KBM-7 (cell line): Measurements from ENCODE around the gene CRTAC1.

Experiments
- DNase-seq: peaks from one replicate; pipeline ENCODE4 v3.0.0-alpha.2; 2015
- in situ Hi-C: fragments of 300-500 bp; cut with MboI; formaldehyde crosslinking; loops from 2 replicates; pipeline ENCODE4 v1.14.3; 2020; ENCODE audit warnings: low sequenced_read_pairs, low pct_unique_long_range_greater_than_20kb, mixed read lengths

Gene CRTAC1

DNA sequence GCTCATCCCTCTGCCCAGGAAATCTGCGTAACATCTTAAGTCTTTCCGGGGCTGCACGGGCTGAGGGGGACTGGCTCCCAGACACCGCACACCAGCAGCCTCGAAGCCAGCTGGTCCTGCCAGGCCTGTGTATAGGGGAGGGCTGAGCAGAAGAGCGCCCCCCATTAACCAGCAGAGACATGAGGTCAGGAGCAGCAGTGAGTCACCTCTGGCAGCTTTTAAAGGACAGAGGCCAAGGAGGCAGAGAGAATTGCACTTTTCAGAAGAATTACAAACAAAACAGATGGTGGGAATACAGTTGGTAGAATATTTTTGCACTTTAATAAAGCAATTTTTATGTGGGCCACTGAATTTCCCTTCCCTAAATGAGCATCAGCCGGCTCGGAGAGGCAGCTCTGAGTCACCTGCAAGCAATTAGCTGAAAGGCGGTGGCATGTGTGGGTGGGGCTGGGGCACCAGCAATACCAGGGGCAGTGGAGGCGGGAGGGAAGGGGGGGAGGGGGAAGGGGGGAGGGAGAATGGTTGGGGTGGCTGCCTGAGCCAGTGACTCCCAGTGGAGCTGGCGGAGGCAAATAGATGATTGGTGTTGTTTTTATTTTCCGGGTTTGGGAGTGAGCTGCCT lies 141.7 kb downstream of the CRTAC1 start:
- in situ Hi-C loops = no loop called here
- no peak for DNase-seq

DNA sequence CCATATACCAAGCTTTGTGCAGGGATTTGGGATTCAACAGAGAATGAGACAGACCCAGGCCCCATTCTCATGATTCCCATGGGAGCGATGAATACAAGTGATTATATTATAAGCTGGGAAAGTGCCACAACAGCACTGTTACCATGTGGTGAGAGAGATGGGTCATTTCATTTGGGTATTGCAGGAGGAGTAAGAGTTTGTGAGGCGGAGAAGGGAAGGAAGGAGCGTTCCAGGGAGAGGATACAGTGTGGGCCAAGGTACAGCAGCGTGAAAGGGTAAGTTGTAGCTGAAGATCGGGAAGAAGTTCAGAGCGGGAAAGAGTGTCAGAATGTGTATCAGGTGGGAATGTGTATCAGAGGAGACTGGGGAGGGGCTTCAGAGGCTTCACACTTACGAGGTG lies 142.3 kb downstream of the CRTAC1 start:
- in situ Hi-C loops = no loop called here
- DNase-seq = no peak

DNA sequence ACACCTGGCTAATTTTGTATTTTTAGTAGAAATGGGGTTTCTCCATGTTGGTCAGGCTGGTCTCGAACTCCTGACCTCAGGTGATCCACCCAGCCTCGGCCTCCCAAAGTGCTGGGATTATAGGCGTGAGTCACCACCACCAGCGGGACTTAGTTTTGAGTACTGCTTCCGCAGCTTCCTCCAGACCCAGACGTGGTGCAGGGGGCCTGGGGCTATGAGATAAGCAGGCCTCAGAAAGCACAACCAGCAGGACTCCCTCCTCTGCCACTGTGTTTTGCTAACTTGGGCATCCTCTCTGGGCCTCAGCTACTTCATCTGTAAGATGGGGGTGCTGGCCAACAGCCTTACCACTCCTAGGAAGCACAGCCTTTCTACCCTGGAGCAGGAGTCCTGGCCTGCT lies 143.0 kb downstream of the CRTAC1 start:
- in situ Hi-C loops = no loop called here
- no peak for DNase-seq

DNA sequence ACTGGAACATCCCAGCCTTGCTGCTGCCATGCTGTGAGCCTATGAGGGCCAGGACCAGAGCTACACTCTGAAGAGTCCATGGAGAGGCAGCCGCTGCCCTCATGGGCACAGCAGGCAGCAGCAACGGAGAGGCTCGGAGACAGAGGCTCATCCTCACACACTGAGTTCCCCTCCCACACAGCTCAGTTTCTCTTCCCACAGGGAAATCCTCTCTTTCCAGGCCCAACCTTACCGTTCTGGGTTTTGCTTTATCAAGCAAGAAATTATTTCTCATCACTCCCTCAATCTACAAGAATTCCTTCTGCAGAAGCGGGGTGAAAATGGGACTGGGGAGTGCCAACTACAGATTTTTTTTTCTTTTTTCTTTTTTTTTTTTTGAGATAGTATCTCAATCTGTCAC lies 144.1 kb downstream of the CRTAC1 start:
- in situ Hi-C loops = no loop called here
- DNase-seq = no peak

DNA sequence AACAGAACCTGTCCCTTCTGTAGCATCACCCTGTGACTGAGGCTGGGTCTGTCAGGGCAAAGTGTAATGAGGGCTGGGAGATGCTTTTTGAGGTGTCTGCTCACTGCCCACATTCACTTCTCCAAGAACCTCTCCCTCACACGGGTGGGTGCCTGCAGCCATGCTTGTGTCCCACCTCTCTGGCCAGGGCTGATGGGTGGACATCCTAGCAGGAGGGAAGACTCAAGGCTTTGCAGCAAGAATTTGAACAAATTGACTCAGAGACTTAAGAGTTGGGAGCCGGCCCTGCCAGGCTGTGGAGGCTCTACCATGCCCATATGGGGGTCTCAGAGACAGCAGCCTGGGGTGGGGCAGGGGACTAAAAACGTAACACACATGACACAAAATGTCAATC lies 147.3 kb downstream of the CRTAC1 start:
- DNase-seq = no peak
- in situ Hi-C loops = no loop called here

DNA sequence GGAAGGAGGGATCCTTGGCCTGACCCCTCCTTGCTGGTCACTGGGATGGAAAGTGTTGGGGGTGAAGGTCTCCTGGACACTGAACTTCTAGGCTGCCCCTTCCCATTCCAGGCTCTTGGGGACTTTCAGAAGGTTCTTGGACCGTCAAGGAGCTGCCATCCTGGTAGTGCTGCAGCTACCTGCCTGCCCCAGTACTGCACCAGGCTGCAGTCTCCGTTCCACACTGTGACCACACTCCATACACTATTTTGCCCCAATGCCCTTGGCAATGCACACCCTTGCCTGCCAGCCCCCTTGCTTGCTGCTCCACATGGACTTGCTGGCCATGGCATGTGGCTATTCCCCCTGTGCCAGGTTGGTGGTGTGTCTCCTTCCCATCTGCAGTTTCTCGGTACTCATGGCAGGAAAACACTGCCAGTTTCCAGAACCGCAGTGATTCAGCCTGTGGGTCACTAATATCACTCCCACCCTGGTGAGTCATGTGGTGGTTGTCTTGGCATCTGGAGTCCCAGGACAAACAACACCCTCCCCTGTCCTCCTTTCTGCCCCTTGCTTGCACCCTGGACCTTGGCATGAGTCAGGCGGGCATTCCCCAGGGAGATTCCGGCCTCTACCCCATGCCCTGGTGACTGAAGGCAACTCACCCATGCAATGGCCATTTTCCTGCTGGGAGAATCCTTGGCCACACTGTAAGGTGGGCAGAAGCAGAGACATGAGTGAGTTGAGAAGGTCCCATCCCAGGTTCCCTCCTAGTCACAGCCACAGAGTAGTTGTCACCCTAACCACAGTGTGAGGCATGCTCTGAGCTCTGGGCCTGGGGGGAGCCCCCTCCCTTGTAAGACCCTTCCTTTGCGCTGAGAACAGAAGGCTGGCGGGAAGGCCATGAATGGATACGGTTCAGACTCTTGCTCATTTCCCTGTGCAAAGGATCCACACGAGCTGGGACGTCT lies 148.0 kb downstream of the CRTAC1 start:
- DNase-seq = no peak
- in situ Hi-C loops = no loop called here

DNA sequence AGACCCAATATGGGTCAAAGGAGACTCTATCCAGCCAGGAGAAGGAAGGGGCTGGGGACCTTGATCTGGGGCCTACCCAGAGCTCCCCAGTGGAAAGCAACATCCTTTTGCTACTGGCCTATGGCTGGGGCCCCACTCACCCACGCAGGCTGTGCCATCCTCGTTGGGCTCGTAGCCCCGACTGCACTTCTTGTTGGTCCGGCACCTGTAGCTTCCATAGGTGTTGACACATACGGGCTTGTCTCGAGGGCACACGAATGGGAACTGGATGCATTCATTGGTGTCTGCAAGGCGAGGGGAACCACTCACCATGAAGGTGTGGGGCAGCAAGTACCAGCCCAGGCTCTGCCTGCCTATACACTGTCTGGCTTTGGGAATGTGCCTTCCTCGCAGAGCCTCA lies 150.3 kb downstream of the CRTAC1 start:
- DNase-seq = no peak
- in situ Hi-C loops = no loop called here

DNA sequence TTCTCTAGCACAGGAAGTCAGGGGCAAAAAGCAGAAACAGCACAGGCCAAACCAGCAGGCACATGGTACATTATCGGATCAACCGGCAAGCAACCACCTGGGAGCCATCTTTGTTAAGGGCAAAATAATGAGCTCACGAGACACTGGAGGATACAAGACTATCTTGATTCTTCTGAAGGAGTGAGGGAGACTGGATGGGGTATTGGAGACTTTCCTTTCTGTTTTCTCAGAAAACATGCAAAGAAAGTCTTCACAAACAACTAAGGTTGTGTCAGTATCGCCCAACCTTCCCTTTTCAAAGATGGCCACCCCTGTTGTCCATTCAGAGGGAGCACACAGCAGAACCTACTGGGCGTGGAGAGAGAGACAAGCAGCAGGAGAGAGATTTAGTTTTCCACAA lies 151.2 kb downstream of the CRTAC1 start:
- DNase-seq = no peak
- in situ Hi-C loops = no loop called here

DNA sequence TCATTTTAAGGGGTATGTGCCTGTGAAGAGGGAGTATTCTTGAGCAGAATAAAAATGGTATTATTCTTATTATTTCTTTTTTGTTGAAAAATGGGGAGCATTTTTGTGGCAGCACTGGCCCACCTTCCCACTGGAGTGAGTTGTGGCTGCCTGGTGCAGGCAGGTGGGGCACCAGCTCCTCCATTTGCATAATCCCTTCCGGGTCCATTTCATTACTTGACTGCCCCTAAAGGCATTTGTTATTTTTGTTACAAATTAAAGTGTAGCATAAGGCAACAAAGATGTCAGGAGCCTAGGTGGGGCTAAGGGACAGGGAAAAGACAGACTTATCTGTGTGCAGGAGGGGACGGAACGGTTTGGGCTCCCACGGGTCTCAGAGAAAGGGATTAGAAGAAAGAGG lies 154.0 kb downstream of the CRTAC1 start:
- no peak for DNase-seq
- in situ Hi-C loops = no loop called here

DNA sequence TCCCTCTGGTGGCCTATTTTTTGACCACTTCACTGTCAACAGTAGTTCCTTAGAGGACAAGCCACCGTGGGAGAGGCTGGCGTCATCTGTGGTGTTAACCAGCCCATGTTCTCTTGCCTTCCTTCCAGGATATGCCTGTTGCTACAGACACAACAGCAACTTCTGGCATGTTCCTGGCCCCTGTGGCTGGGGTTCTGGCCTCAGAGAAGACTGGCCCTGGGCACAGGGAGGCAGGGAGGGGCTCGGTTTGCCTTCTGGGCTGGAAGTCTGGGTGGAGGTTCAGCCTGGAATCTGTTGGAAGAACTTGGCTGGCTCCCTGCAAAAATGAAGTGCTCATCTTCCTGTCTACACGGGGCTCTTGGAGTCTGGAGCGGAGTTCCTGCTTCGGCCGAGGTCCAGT lies 155.0 kb downstream of the CRTAC1 start:
- in situ Hi-C loops = no loop called here
- DNase-seq = no peak

DNA sequence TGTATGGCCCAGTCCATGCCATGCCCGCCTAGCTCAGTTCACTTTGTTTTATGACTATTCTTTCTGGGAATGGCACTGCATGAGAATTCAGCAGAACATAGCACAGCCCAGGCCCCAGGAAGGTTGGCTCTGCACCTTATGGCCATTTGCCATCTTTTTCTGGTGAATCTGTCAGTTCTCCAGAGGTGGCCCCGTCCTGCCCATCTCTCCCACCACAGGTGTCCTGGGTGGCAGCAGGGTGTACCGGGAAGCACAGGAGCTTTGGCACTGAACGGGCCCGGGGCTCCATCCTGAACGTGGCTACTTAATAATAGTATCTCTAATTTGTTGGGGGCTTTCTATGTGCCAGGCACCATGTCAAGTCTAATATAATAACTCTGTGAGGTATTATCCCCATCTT lies 156.1 kb downstream of the CRTAC1 start:
- in situ Hi-C loops = no loop called here
- DNase-seq = no peak

DNA sequence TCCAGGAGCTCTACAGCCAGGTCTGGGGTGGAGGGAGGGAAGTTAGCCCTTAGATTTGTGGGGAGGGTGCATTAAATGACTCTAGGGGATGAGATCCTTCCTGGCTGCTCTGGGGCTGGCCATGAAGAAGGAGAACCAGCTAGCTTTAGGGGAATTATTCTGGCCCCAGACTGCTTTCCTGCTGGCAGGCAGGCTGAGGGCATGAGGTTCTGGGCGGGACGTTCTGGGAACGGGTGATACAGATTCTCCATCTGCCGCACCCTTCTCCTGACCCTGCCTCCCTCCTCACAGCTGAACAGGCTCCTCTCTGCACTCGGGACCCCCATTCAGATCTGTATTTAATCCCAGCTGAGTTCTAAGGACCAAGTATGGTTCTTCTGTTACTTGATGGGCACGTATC lies 156.9 kb downstream of the CRTAC1 start:
- no peak for DNase-seq
- in situ Hi-C loops = no loop called here

DNA sequence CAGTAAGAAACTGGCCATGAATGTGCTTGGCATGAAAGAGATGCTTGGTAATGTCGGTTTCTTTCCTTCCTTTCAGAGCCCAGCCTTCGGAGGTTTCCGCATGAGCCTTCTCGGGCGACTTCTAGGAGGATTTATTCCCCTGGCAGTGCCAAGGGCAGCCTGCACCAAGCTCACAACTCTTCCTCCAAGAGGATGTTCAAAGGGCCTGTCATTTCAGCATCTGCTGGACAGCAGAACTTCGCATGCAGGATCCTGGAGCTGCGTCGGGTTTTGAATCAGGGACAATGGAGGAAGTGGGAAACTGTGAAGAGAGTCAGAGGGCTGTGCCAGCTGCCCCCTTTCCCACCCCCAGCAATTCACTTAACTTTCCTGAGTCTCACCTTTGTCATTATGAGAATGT lies 159.4 kb downstream of the CRTAC1 start:
- DNase-seq = no peak
- in situ Hi-C loops = no loop called here

DNA sequence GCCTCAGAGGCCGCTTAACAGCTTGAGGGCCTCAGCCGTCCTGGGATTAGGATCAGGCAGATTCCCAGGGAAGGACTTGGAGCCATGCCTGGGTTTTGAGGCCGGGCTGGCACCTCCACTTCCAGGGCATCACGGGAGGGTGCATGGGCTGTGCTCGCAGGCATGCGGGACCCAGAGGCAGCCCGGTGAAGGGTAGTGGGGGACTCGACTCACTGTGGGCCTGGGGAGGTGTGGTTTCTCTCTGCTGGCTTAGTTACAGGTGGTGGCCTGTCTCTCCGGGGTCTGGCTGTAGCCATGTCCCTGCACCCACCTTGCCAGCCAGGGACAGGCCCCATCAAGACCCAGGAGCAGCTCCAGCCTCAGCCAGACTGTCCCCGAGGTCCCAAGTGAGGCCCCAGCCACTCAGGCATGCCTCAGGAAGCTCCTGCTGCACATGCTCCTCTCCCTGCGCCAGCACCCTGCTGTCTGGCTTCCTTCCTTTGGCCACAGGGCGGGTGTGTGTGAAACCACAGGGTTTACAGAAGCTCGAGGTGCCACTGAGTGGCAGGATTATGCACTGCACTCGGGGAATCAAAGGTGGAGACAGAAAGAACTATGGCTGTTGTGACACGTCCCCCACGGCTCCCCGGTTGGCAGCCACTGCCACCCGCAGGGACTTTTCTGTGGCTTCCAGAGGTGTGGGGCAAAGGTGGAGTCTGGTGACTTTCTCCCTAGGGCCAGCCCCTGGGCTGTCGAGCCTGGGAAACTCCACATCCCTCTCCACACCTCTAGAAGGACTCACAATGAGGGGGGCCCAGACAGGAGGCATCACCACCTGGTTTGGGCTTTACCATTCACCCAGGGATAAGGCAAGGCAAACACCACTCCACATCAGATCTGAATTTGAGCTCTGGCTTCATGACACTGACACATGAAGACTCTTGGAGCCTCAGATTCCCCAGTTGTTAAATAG lies 161.1 kb downstream of the CRTAC1 start:
- in situ Hi-C loops = no loop called here

DNA sequence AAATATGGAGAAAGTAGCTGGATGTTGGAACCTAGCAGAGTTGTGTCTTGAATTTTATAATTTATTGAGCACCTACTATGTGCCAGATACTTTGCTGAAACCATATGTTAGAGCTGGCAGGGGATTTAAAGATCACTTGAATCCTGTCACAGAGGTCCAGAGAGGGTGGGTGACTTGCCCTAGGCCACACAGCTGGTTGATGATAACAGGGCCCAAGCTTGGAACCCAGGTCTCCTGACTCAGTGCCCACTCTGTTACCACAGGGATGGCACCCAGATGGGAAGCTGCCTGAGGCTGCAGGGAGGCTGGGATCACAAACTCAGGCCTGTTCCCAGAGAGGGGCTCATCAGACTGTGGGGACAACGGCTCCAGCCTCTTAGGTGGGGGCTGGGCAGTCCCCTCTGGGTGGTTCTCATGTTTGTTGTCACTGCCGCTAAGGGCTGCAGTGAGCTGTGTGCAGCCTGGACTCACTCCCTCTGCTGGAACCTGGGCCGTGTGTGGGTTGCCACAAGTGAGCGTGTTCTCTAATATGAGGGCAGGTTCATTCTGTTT lies 162.2 kb downstream of the CRTAC1 start:
- in situ Hi-C loops = no loop called here
- DNase-seq = no peak

More for the DNA sequence above, 161.1 kb downstream of the CRTAC1 start:
- DNase-seq = peak; percentile 93

DNA sequence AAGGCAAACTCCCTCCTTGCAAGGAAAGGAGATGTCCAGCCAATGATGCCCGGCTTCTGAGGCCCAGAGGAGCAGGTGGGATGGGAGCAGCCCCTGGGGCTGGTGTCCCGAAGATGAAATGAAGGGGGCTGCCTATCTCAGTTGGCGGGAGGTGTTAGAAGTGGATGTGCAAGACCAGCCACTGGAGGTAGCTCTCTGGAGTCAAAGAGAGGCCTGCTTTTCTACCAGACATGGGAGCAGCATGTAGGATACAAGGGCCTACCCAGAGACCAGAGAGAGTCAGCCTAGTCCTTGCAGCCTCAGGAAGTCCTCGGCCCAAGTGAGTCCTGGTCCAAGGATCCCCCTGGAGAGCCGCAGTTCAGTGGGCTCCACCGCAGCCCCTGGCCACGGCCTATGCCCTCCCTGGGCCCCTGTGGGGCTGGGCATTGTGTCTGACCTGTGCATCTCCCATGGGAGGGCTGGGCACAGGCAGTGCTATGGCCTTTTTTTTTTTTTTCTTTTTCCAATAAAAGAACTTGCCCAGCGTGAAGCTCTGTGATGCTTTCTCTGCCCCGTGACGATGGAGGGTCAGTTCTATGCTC lies 163.1 kb downstream of the CRTAC1 start:
- no peak for DNase-seq
- in situ Hi-C loops = no loop called here

DNA sequence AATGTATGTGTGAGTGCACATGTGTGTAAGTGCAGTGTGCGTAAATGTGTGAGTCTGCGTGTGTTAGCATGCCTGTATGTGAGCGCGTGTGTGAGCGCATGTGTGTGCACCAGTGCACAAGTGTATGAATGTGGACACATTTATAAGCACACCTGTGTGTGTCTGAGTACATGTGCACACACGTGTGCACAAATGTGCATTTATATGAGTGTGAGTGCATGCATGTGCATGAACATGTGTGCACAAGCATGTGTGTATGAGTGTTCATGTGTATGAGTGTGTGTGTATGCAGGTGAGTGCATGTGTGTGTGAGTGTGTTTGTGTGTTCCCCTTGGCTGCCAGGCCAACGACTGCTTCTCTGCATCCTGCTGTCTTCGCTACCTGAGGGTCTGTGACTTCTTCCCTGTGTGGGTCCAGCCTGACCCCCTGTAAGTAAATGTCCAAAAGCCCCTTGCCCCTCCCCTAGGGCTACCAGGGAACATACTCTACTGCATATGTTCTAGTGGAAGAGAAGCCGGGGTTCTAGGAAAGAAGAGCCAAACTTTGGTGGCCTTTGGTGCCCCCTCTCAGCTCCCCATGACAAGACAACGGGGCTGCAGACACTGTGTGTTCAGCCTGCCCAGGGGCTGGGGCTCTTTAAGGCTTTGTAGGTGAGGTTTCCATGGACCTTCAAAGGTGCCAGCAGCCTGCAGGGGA lies 163.7 kb downstream of the CRTAC1 start:
- DNase-seq = no peak
- in situ Hi-C loops = no loop called here

DNA sequence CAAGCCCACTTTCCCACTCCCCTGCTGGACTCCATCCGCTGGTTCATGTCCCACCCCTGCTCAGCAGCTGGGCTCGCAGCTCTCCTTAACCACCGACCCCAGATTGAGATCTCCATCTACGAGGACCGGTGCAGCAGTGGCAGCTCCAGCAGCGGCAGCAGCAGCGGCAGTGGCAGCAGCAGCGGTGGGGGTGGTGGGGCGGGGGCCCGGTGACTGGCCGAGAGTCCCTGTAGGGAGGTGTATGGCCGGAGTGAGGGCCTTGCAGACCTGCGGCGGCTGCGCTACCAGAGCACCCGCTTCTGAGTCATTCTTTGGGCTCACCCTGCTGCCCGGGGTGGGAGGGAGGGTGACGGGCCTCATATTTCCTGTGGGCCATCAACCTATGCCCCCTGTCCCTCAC lies 164.9 kb downstream of the CRTAC1 start:
- in situ Hi-C loops = no loop called here
- DNase-seq = no peak

DNA sequence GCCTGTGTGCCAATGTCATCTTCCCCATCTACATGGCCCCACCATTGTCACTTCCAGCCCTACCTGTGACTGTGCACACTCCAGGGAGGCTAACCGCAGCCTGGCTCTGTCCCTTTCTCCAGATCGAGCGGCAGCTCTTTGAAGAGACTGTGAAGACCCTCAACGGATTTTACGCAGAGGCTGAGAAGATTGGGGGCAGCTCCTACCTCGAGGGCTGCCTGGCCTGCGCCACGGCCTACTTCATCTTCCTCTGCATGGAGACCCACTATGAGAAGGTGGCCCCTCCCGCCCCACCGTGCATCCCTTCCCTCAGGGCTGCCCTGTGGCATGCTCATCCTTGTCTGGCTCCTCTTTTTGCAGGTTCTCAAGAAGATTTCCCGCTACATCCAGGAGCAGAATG lies 166.6 kb downstream of the CRTAC1 start:
- in situ Hi-C loops = no loop called here
- DNase-seq = no peak
